Measurements from ENCODE around the gene PLXNA2. TPM values are rescaled to one million over a fixed set of nuclear protein-coding genes. Genes with fewer than 3 reads are reported as not detected.

Gene PLXNA2
- total RNA-seq, 1 donor from 2014 or later, result 1.7 TPM

DNA sequence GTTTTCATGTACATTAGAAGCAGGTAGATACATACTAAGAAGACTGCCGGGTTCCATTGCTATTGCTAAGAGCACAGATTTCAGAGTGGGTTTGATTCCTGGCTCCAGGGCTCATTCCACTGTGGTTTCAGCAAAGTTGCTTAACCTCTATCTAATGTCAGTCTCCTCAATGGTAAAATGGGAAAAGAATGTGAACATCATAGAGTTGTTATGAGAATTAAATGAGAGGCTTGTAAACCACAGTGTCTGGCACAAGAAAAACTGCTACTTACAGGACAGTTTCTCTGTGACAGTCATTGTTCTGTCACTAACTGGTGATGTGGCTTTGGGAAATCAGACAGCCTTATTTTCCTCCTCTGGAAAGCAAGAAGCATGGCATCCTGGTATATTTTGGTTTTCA is 10.7 kb upstream of the PLXNA2 start:
- no peak overlapping the region for H2AFZ ChIP-seq (replicated peaks)
- peaks cover 4% of the 10 kb centered on the region for H3K27me3 ChIP-seq
- Mint-ChIP-seq H3K4me3 (no peak overlapping the region), H3K4me1 (peaks cover 61% of the 10 kb centered on the region), H3K36me3 (peaks cover 4% of the 10 kb centered on the region), H3K27me3 (ENCODE audit: insufficient read depth, low read depth) (peaks cover 11% of the 10 kb centered on the region), H3K9me3 (peaks cover 6% of the 10 kb centered on the region), H3K27ac (no peak overlapping the region)
- H3K4me2 ChIP-seq, result no peak overlapping the region
- H4K20me1 ChIP-seq (ENCODE audit: low read depth), result no peaks in the 10 kb centered on the region
- no peak for DNase-seq (ENCODE audit: low spot score)
- no peak overlapping the region for H3K4me3 ChIP-seq
- peaks cover 49% of the 10 kb centered on the region for H3K4me1 ChIP-seq
- H3K9me3 ChIP-seq (ENCODE audit: low read depth), result peaks cover 5% of the 10 kb centered on the region
- H3K79me2 ChIP-seq (ENCODE audit: low read depth), result no peaks in the 10 kb centered on the region
- no peaks in the 10 kb centered on the region for H3K36me3 ChIP-seq
- H3K27ac ChIP-seq, result no peak overlapping the region
- H3K9ac ChIP-seq, result no peak overlapping the region
- TF ChIP-seq EZH2phosphoT487 (IDR thresholded peaks at IDR 0.05) (no peak), EZH2 (IDR thresholded peaks at IDR 0.05) (no peak)
- TF ChIP-seq, protein P1, sequence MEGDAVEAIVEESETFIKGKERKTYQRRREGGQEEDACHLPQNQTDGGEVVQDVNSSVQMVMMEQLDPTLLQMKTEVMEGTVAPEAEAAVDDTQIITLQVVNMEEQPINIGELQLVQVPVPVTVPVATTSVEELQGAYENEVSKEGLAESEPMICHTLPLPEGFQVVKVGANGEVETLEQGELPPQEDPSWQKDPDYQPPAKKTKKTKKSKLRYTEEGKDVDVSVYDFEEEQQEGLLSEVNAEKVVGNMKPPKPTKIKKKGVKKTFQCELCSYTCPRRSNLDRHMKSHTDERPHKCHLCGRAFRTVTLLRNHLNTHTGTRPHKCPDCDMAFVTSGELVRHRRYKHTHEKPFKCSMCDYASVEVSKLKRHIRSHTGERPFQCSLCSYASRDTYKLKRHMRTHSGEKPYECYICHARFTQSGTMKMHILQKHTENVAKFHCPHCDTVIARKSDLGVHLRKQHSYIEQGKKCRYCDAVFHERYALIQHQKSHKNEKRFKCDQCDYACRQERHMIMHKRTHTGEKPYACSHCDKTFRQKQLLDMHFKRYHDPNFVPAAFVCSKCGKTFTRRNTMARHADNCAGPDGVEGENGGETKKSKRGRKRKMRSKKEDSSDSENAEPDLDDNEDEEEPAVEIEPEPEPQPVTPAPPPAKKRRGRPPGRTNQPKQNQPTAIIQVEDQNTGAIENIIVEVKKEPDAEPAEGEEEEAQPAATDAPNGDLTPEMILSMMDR (IDR thresholded peaks at IDR 0.05), result no peak
- peaks cover 22% of the 10 kb centered on the region for H3F3A ChIP-seq (ENCODE audit: low read depth)

DNA sequence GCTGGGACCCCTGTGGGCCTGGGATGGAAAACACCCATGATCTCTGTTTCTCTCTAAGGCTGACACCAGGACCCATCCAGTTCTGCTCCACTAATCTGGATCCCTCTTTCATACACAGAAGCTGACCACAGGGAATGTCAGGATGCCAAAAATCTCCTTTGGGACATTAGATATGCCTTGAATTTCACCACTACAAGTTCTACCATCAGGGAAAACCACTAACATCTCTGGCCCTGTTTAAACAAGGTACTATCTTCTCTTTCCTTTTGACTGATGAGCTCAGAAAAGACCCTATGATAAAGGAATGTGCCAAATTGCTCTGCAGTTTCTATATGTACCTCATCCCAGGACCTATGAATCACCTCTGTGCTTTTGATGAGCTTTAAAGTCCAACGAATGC is 10.2 kb upstream of the PLXNA2 start:
- no peaks in the 10 kb centered on the region for H3K36me3 ChIP-seq
- Mint-ChIP-seq H3K9me3 (peaks cover 2% of the 10 kb centered on the region), H3K36me3 (peaks cover 1% of the 10 kb centered on the region), H3K27ac (peak overlapping the region; percentile 24), H3K4me3 (no peak overlapping the region), H3K4me1 (peaks cover 63% of the 10 kb centered on the region), H3K27me3 (ENCODE audit: insufficient read depth, low read depth) (peaks cover 8% of the 10 kb centered on the region)
- peaks cover 4% of the 10 kb centered on the region for H3K27me3 ChIP-seq
- no peak for DNase-seq (ENCODE audit: low spot score)
- H3K27ac ChIP-seq, result no peak overlapping the region
- no peaks in the 10 kb centered on the region for H4K20me1 ChIP-seq (ENCODE audit: low read depth)
- no peak overlapping the region for H3K9ac ChIP-seq
- peaks cover 22% of the 10 kb centered on the region for H3F3A ChIP-seq (ENCODE audit: low read depth)
- peaks cover under 1% of the 10 kb centered on the region for H3K9me3 ChIP-seq (ENCODE audit: low read depth)
- H3K79me2 ChIP-seq (ENCODE audit: low read depth), result no peaks in the 10 kb centered on the region
- TF ChIP-seq EZH2 (IDR thresholded peaks at IDR 0.05), result no peak
- TF ChIP-seq EZH2phosphoT487 (IDR thresholded peaks at IDR 0.05), result no peak
- TF ChIP-seq, protein P1 (IDR thresholded peaks at IDR 0.05), result no peak
- no peak overlapping the region for H3K4me2 ChIP-seq
- H3K4me1 ChIP-seq, result peaks cover 49% of the 10 kb centered on the region
- no peak overlapping the region for H2AFZ ChIP-seq (replicated peaks)
- no peak overlapping the region for H3K4me3 ChIP-seq

DNA sequence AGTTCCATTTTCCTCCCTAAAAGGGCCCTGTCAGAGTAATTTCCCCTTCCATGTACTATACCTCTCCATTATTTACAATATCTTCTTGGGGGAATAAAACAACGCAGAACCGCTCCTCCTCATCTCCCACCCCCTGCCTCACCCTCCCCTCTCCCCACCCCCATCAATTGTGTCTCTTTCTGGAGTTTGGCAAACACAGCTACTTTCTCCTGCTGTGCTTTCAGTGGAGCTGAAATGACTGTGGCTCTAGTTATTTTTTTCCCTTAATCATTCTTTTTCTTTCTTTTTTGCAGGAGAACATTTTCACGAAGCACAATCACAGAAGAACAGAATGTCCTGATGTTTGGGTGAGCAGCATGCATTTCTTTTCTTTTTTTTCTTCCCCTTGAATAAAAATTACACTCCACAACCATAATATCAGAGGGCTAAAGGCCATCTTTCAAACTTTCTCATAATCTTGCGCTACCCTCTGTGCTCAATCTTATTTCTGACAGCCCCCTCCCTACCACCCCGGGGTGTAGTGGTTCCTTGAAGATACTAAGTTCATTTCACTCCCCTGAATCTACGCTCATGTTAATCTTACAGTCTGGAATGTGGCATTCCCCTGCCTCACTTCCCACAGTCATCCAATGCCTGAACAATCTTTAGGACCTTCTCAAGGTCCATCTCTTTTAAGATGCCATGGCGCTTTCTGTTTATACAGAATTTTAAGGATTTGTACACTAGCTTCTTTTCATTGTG is 8.8 kb upstream of the PLXNA2 start:
- Mint-ChIP-seq H3K4me3 (peak overlapping the region; percentile 3), H3K36me3 (no peaks in the 10 kb centered on the region), H3K27me3 (ENCODE audit: insufficient read depth, low read depth) (peaks cover 7% of the 10 kb centered on the region), H3K9me3 (no peaks in the 10 kb centered on the region), H3K27ac (no peak overlapping the region), H3K4me1 (peaks cover 69% of the 10 kb centered on the region)
- Histone ChIP-seq H2AFZ (replicated peaks) (no peak overlapping the region), H4K20me1 (ENCODE audit: low read depth) (no peaks in the 10 kb centered on the region), H3K4me1 (peaks cover 51% of the 10 kb centered on the region), H3K4me3 (no peak overlapping the region), H3K27ac (peak overlapping the region; percentile 13), H3K4me2 (peak overlapping the region; percentile 44), H3K79me2 (ENCODE audit: low read depth) (no peaks in the 10 kb centered on the region), H3K9ac (no peak overlapping the region), H3F3A (ENCODE audit: low read depth) (peaks cover 11% of the 10 kb centered on the region), H3K36me3 (no peaks in the 10 kb centered on the region), H3K27me3 (peaks cover 4% of the 10 kb centered on the region), H3K9me3 (ENCODE audit: low read depth) (no peaks in the 10 kb centered on the region)
- no peak for DNase-seq (ENCODE audit: low spot score)
- TF ChIP-seq, protein P1 (IDR thresholded peaks at IDR 0.05), result no peak
- no peak for TF ChIP-seq EZH2phosphoT487 (IDR thresholded peaks at IDR 0.05)
- TF ChIP-seq EZH2 (IDR thresholded peaks at IDR 0.05), result no peak
